Esophagus muscularis mucosa (tissue), 4 donors: ENCODE measurements around the gene HSPB9. TPM values are rescaled to one million over a fixed set of nuclear protein-coding genes. Genes with fewer than 3 reads are reported as not detected.
A peak's percentile ranks its signal among the peaks of the same experiment; 100 is the strongest.

ENCODE experiments used
- DNase-seq: peaks from one replicate; pipeline ENCODE4 v3.0.0-alpha.2; 2017; ENCODE audit errors: extremely low spot score
- H3K27ac ChIP-seq, 4 donors: fragments of 200-600 bp; sonication (generic); replicated peaks in 1 of 4; 1 replicate in 3 of 4; 2 replicates in 1 of 4; pipeline ENCODE4 v1.5.1; 2016 to 2019; ENCODE audit warnings: mild to moderate bottlenecking in 1 of 4
- H3K27me3 ChIP-seq, 4 donors: fragments of 200-600 bp; sonication (generic); one replicate each; pipeline versions ENCODE4 v1.5.1 to v1.6.0; 2016 to 2019
- H3K36me3 ChIP-seq, 4 donors: fragments of 200-600 bp; sonication (generic); one replicate each; pipeline ENCODE4 v1.5.1; 2016 to 2019
- H3K4me1 ChIP-seq, 4 donors: fragments of 200-600 bp; sonication (generic); one replicate each; pipeline ENCODE4 v1.5.1; 2016 to 2019
- H3K4me3 ChIP-seq, 4 donors: fragments of 200-600 bp; sonication (generic); 1 replicate in 2 of 4; 2 replicates in 2 of 4; pipeline ENCODE4 v1.5.1; 2016 to 2019; ENCODE audit warnings: mild to moderate bottlenecking in 4 of 4, moderate library complexity in 1 of 4
- H3K9me3 ChIP-seq, 4 donors: fragments of 200-600 bp; sonication (generic); 1 replicate in 3 of 4; 2 replicates in 1 of 4; pipeline ENCODE4 v1.5.1; 2016 to 2019
- CTCF ChIP-seq, 3 experiments: fragments of 200-600 bp in 2 of 3; fragments of 450-650 bp in 1 of 3; sonication (generic) in 2 of 3; IDR thresholded peaks; one replicate each; pipeline ENCODE4 v1.5.1; 2017 to 2019; ENCODE audit warnings: antibody characterized with exemption in 3 of 3, mild to moderate bottlenecking in 2 of 3, moderate library complexity in 1 of 3
- EP300 ChIP-seq: sonication (generic); formaldehyde crosslinking; IDR thresholded peaks from one replicate; pipeline ENCODE4 v1.6.1; 2017; ENCODE audit warnings: antibody characterized with exemption
- POLR2A ChIP-seq: fragments of 450-650 bp; IDR thresholded peaks from one replicate; pipeline ENCODE4 v1.6.1; 2017; ENCODE audit warnings: antibody characterized with exemption, moderate library complexity, mild to moderate bottlenecking, low read depth
- POLR2AphosphoS5 ChIP-seq, 2 donors: sonication (generic); formaldehyde crosslinking; IDR thresholded peaks; one replicate each; pipeline ENCODE4 v1.6.1; 2017; ENCODE audit warnings: antibody characterized with exemption in 2 of 2
- WGBS: methylation state at CpG from one replicate; pipeline ENCODE4 v1.1.5; 2018; 5-methylcytosine and 5-hydroxymethylcytosine counted together
- intact Hi-C: fragments of 100-400 bp; cut with DNase I; formaldehyde crosslinking; loops from one replicate; pipeline ENCODE4 v1.15.1; 2023
- total RNA-seq, 4 donors: library from RNA; depleted of rRNA; stranded (reverse); fragments of >200 nt; gene quantifications; one replicate each; pipeline versions ENCODE4 v1.1.0 to v1.2.1, GENCODE V29; 2016

HSPB9 gene
- total RNA-seq, 4 donors from 2014 or later: 0.26 to 0.42 TPM; not detected in 2

- TF ChIP-seq POLR2A (no peak), POLR2AphosphoS5 (IDR thresholded peaks at IDR 0.05) (no peak), EP300 (no peak), CTCF (IDR thresholded peaks at IDR 0.05) (no peak)
- DNase-seq: no peak
- peaks cover 0 to 62% (median 43%) of the 10 kb centered on the region in 4 donors for H3K36me3 ChIP-seq
- H3K27me3 ChIP-seq: no peaks in the 10 kb centered on the region
- intact Hi-C loops: no loop called here
- no peaks in the 10 kb centered on the region for H3K9me3 ChIP-seq
- peak overlapping the region in 1 of 4 donors; percentile 87 for H3K27ac ChIP-seq
- 92% methylated on average over 6 of the region's 9 CpGs for WGBS
- H3K4me3 ChIP-seq: no peak overlapping the region
- H3K4me1 ChIP-seq: peaks cover 19 to 46% (median 34%) of the 10 kb centered on the region in 4 donors
These were observed 8.5 kb upstream of the HSPB9 start for GRCh38 chr17:42114118-42114517.

- Histone ChIP-seq H3K27ac (no peak overlapping the region), H3K4me1 (peaks cover 28 to 56% (median 44%) of the 10 kb centered on the region in 4 donors), H3K4me3 (no peak overlapping the region), H3K27me3 (no peaks in the 10 kb centered on the region), H3K36me3 (peaks cover 0 to 60% (median 42%) of the 10 kb centered on the region in 4 donors), H3K9me3 (no peaks in the 10 kb centered on the region)
- intact Hi-C loops: loop anchor here (2.0 to 5.0 kb wide), 3 partner anchors 50 to 150 kb away; partner anchors contain the start of gene CNP
- peak; percentile 96 for DNase-seq
- 31% methylated on average over 17 of the region's 18 CpGs for WGBS
- peak; percentile 77 to 88 (median 85) for TF ChIP-seq CTCF (IDR thresholded peaks at IDR 0.05)
- TF ChIP-seq POLR2A: no peak
- peak in 1 of 2 donors; percentile 42 for TF ChIP-seq POLR2AphosphoS5 (IDR thresholded peaks at IDR 0.05)
- no peak for TF ChIP-seq EP300
These were observed 5.8 kb upstream of the HSPB9 start for GRCh38 chr17:42116705-42117396.

GRCh38 chr17:42117397-42118125 lies 5.0 kb upstream of the HSPB9 start:
- H3K4me3 ChIP-seq: no peak overlapping the region
- TF ChIP-seq POLR2AphosphoS5 (IDR thresholded peaks at IDR 0.05): no peak
- no peak for TF ChIP-seq POLR2A
- no peak for TF ChIP-seq CTCF (IDR thresholded peaks at IDR 0.05)
- TF ChIP-seq EP300: no peak
- H3K36me3 ChIP-seq: peaks cover 0 to 60% (median 42%) of the 10 kb centered on the region in 4 donors
- H3K27ac ChIP-seq: no peak overlapping the region
- no peaks in the 10 kb centered on the region for H3K27me3 ChIP-seq
- intact Hi-C loops: loop anchor here (2.0 to 5.0 kb wide), 3 partner anchors 50 to 150 kb away; partner anchors contain the start of gene CNP
- no peak for DNase-seq
- H3K4me1 ChIP-seq: peaks cover 30 to 60% (median 47%) of the 10 kb centered on the region in 4 donors
- no peaks in the 10 kb centered on the region for H3K9me3 ChIP-seq
- 72% methylated on average over 12 of the region's 30 CpGs for WGBS

- no peaks in the 10 kb centered on the region for H3K27me3 ChIP-seq
- no peak overlapping the region for H3K27ac ChIP-seq
- H3K9me3 ChIP-seq: no peaks in the 10 kb centered on the region
- intact Hi-C loops: loop anchor here (5.0 kb wide), 2 partner anchors 51 to 151 kb away; partner anchors contain the start of gene CNP
- 83% methylated on average over 4 of the region's 4 CpGs for WGBS
- H3K36me3 ChIP-seq: peaks cover 0 to 59% (median 42%) of the 10 kb centered on the region in 4 donors
- no peak for TF ChIP-seq POLR2AphosphoS5 (IDR thresholded peaks at IDR 0.05)
- TF ChIP-seq CTCF (IDR thresholded peaks at IDR 0.05): no peak
- no peak for TF ChIP-seq EP300
- TF ChIP-seq POLR2A: no peak
- peaks cover 25 to 59% (median 47%) of the 10 kb centered on the region in 4 donors for H3K4me1 ChIP-seq
- DNase-seq: no peak
- H3K4me3 ChIP-seq: no peak overlapping the region
These were observed 4.5 kb upstream of the HSPB9 start for GRCh38 chr17:42118126-42118510.
